GM19238 (cell line): ENCODE data around the gene CAPZB.
A peak's percentile ranks its signal among the peaks of the same experiment; 100 is the strongest.

ENCODE experiments used
- DNase-seq: peaks from one replicate; pipeline ENCODE4 v3.0.0; 2011; ENCODE audit warnings: low spot score; ENCODE audit not compliant: insufficient read length

Gene CAPZB

DNA sequence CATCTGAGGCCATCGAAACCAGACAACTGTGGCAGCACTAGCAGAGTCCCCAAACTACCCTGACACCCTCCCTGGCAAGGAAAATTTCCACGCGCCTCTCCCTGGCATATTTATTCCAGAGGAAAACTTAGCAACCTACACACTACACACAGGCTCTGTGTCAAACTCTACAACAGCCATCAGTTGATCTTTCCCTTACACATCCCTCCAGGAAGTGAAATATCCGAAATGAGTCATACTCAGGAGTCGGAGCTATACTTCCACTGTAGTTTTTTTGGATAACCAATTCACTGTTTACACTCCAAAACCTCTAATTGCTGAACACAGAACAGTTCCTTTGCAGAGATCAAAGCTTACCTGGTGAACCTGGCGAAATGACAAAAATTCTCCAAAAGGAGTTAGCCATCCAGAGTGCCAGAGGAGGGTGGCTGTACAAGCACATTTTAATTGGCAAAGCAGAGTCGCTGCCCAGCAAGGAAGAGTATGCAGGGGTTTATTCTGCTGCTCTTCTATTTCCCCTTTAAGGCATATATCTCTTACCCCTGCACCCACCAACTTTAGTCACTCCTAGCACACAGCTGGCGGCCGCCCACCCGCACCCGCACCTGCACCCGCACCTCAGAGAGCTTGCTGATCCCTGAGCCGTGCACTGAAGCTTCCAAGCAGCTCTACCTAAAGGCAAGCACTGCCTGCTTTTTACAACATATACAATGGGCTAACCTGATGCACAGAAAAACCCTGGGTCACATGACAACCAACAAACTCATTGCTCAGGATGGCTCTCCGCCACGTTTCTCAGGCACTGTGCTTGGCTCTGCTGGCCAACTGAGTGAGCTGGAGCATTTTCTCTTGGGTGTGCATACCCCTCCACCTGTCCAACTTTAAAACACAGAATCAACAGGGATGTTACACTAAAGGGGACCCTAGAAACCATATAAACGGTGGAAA is 54.9 kb downstream of the CAPZB start:
- DNase-seq, result no peak

DNA sequence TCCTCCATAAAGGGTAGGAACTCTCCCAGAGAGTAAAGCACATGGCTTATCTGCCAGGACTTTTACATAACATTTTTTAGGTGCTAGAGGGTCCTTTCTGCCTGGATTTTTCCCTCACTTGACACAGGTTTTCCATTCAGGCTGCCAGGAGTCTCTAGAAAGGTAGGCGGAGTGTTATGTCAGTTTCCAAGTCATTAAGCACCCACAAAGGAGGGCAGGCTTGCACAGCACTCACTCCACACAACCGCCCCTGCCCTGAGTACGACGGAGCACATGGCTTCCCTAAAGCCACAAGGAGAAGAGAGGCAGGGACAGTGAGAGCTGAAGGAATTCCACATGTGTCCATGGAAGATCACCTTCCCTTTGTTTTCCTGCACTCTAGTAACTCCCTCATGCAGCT is 55.7 kb downstream of the CAPZB start:
- no peak for DNase-seq

DNA sequence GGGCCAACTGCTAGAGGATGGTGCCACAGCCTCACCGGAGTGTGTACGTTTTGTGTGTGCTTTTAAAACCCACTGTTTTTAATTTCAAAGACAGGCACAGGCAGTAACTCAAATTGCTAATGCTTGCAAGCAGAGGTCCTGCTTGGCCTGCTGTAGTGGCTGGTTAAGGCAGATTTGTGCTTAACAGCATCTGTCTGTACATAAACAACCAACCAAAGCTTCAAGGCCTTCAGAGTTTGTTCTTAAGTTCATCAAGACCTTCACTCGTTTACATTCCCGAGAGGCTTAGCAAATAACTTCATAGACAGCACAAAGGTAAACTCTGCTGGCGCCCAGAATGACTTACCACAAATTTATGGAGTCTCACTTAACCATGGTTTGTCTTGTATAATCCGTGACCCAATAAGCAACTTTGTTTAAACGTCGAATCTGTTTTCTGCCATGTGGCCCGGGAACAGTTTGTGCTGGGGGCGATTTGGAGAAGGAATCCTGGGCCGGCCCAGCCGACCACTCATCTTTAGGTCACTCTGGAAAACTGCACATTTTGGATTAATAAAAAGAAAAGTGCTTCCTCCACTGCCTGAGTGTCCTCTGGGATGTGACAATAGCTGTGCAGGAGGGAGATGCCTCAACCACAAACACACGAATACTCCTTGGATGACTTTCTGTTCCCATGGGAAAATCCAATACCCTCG is 58.1 kb downstream of the CAPZB start:
- no peak for DNase-seq

DNA sequence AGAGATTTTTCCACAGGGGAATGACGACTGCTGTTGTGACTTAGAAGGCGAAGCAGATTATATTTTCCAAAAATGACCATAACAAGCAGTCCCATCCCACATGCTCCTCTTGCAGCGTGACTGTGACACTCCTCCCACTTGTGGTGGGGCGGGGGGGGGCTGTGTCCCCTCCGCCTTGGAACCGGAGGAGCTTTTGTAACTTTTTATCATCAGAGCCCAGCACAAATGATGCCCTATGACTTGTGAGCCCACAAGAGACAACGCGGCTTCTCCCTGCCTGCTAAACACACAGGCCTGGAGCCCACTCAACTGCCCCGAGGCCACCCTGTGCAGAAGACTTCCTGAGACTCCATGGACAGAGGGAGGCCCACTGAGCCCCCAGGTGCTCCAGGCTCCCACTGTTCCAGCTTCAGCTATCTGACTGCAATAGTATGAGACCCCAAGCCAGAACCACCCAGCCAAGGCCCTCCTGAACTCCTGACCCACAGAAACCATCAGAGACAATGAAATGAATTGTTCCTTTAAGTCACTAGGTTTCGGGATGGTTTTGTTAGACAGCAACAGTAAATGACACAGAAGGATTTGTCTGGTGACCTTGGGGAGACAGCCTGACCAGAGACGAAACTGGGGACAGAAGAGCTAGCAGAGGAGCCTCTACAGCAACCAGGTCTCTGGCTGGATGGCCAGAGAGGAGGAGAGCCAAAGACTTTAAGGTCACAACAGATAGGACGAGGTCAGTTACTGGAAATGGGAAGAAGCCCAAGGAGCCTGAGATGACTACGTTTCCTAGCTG is 58.8 kb downstream of the CAPZB start:
- no peak for DNase-seq

DNA sequence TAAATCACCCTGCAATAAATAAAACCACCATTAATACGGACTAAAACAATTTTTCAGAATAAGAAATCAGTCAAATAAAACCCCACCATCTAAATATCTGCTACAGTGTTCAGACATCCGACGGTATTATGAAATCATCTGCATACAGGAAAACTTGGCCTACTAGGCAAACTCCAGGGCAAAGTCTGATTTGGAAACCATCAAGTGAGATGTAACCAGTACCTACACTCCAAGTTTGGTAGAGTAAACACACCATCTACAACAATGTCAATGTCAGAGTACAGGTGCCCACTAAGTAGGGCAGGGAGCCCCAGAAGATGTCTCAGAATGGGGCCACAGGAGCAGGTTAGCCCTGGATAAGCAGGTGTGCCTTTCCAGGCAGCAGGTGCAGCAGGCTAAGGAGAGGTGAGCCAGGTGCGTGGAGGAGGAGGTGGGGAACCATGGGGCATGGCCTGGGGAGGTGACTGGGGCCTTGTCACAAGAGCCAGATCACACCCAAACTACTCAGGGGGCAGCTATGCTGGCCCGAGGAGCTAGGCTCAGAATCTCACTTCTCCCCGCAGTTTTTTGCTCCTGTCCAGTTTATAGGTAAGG is 59.6 kb downstream of the CAPZB start:
- no peak for DNase-seq

DNA sequence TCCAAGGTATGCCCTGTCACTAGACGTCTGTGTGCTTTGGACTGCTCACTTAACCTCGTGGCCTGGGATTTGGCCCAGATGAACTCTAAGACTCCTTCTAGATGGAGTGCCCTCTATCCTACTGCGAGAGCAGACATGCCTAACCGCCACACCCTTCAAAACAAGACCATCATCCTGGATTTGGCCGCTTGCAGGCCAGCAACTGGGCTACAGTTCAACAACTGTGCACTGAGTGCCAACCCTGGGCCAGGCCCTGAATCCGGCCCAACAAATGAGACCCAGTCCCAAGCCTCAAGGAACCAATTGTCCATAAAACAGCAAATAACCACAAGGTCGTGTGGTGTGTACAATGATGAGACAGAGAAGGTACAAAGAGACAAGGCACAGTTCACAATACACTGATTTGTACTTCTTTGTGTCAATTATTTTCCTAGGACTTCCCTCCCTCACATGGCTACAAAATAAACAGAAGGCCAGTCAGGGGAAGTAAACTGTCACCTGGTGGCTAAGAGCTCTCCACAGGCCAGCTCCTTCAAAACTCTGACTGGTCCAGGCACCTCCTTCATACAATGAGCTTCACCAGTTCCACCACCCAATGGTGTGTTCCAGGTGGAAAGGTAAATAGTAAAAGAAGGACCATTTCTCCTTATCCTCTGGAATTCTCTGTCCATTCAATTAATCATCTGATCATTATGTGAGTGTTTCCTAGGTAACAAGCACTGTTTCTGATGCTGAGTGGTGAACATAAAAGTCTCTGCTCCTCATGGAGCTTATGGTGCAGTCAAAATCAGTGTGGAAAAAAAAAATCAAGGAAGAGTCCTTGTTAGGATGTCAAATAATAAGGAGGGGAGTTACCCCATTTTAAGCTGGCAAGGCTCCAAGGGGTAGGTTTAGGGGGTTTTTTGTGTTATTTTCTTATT is 60.4 kb downstream of the CAPZB start:
- DNase-seq, result no peak

DNA sequence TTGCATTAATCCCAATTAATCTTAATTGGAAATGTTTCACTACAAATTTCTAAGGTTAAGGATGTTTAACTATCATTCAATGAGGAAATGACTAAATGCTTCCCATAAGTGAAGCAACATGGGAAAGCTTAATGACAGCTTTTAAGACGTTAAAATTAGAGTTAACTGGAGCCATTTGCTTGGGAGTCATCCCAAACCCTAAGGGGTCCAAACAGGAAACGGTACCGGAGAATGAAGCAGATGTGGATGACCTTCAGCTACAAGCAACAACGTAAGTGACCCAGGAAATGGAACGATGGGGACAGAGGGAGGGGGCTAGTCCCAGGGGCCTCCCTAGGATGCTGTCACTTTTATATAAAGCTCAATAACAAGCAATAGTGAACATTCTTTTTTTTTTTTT is 62.2 kb downstream of the CAPZB start:
- no peak for DNase-seq

DNA sequence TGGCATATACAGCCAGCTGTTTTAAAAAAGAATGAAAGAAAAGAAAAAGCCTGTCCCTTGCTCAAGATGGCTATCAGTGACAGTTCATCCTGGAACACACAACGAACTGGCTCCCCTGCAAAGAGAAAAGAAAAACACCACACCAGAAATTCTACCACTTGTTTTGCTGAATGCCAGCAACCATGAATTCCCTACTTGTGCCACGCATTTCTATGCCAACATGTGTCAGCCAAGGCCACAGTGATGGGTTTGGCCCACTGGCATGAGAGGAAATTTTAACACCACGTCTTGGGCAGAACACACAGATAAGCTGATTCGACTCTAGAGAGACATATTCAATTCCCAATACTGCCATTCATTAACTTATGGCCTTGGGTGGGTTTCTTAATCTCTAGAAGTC is 64.0 kb downstream of the CAPZB start:
- DNase-seq, result no peak

DNA sequence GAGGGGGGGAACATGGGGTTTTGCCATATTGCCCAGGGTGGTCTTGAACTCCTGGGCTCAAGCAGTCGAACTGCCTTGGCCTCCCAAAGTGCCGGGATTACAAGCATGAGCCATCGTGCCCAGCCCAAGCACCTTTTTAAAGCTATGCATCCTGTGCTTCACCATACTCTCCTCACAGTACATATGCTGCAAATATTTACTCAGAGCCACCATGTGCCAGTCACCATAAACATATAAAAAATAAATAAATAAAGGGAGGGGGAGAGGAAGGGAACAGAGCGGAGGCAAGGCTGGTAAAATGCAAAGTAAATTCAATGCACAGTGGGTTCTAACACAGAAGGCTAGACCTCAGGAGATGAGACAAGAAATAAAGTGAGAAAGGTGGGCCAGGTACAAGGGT is 64.7 kb downstream of the CAPZB start:
- DNase-seq, result no peak

DNA sequence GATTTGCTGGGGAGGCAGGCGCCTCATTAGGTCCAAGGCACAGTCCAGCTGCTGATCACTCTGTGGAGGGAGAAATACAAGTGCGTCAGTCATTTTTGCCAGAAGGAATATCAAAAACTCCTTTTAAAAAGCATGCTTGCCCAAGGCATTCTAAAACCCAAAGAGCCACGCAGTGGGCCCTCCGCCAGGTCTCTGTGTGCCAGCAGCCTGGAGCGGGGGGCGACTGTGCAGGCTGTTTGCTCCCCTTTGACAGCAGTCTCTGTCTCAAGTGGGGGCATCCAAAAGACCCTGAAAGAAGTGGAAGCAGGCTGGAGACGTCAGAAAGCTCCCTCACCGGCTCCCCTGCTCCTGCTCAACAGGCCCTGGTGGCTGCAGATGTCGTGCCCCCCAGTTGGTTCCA is 65.6 kb downstream of the CAPZB start:
- DNase-seq, result no peak

DNA sequence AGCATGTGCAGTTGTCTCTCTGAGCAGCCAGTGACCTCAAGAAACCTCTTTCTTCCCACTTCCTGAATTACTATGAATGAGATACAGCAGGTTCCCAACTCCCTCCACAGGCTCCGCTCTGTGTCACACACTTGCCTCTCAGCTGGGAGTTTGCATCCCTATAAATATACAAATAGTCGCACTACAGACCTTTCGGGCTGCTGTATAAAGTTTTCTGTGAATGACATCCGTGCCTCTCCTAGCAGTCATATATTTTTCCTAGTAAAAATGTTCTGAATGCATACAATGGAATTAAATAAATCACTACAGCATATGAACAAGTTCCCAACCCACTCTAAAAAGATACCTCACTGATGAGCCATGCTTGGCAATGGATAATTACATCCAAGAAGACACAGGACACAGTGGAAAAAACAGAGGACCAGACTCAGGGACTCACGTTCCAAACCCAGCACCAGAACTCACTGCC is 66.8 kb downstream of the CAPZB start:
- DNase-seq, result no peak

DNA sequence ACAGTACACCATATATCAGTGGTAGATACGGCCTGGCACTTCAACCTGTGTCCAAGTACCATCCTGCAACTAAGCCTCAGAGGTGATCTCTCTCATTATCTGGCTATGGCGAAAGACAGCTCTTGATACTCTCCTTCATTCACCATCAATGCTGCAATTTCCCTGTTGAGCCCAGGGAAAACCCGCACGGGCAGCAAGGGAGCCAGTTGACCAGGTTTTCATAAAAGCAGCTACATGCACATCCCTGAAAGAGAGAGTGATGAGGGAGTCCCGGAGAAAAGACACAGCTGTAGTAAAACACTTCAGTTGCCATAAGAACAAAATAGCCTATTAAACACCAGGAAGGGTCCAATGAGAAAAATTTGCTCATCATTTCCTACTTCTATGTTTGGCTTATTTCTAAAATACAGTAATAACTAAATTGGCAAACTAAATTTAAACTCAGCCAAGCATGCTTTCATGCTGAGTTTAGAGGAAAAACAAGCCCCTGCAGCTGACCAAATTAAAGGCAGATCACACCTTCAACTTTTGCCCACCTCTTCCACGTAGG is 68.3 kb downstream of the CAPZB start:
- DNase-seq, result no peak

DNA sequence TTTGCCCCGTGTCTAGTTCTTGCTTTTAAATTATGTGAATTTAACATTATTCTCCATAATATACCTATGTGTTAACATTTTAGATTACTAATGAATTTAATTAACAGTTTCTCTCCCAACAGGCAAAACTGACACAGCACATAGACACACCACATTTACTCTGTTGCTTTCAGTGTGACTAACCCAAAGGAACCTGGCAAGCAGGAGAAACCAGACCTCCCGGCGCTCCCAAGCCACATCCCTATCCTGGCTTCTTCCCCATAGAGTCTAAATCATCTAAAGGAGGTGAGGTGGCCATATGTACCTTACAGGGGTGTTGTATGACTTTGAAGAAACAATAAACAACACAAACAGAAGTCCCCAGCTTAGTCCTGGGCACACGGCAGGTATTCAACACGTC is 69.2 kb downstream of the CAPZB start:
- no peak for DNase-seq

DNA sequence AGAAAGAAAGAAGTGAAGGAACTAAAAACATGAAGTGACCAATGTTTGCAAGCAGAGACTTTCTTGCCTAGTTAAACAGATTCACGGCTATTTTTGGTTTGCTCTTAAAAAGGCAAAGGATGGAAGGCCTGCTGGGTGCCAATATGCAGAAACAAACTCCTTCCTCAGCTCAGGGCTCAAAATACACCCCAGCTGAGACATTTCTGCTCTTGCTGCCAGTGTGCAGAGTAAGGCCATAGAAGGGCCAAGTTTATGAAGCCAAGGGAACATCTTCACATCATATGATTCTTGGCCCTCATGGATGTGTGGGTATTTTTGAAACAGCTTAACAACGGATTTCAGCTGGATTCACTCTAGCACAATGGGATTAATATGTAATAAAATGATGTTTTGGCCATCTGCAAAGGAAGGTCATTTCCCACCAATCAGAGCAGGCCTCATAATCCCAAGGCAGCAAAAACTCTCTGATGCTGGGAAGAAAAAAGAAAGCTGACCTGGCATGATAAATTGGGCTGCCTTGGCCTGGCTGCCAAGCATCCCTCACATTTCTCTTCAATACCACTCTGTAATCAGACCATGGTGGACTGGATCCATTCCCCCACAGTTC is 70.7 kb downstream of the CAPZB start:
- no peak for DNase-seq

DNA sequence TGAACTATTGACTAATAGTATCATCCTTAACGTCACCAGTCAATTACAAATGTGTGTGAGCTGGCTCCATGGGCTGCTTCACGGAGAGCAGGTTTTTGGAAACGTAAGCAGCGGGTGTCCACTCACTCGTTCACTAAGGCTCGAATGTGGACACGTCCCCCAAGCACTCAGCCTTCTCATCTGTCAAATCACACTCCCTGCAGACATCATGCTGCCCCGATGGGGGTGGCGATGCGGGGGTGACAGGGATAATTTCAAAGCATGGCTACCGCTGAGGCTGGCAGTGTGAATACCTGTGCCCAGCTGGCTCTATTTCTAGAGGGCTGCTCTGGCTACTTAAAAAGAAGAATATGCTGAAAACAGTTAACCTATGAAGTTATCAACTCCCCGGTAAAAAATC is 71.3 kb downstream of the CAPZB start:
- no peak for DNase-seq

DNA sequence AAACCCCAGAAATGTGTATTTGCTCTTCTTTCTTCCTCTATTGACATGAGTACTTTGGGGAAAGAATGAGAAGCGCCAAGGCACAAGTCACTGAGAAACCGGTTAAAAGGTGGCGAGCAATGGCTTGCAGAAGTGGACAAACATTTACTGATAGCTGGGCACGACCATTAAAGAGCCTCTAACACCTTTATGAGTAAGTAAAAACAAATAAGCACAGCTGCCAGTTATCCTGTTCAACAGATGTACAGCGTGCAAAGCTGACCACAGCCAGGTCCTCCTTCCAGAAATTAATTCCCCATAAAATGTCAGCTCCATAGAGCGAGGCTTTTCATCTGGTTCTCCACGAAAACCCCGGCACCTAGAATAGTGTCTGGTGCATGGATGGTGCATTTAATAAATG is 72.7 kb downstream of the CAPZB start:
- no peak for DNase-seq

DNA sequence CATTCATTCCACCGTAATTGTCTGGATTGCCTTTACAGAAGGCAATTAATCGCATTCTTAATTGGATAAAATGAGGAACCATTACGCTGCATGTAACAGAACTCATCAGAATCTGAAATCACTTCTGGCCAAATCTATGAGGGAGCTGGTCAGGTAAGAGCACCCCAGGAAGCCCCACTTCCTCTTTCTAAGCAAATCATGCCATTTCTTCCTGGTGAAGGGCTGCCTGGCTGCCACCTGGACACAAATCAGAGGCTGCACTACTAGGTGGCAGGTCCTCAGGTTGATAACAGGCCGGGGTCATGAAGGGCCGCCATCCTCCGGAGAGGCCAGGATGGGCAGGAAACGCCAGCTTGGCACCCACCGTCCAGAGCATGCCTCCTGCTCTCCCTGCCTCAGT is 73.7 kb downstream of the CAPZB start:
- DNase-seq, result peak; percentile 62

DNA sequence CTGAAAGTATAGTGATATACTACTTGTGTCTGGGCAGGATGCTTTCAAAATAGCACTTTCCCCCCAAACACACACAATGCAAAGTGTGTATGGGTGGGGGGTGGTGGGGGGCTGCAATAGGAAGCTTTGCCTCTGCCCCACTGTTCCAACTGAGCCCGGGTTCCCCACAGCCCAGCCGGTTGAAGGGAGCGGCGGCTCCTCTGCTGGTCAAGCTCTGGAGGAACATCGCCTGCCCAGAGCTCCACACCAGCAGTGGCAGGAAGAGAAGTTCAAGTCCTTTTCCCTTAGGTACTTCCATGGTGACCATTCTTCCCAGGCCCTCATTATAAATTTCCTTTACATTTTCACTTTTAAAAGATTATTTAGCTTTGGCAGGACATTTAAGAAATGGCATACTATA is 74.9 kb downstream of the CAPZB start:
- DNase-seq, result no peak

DNA sequence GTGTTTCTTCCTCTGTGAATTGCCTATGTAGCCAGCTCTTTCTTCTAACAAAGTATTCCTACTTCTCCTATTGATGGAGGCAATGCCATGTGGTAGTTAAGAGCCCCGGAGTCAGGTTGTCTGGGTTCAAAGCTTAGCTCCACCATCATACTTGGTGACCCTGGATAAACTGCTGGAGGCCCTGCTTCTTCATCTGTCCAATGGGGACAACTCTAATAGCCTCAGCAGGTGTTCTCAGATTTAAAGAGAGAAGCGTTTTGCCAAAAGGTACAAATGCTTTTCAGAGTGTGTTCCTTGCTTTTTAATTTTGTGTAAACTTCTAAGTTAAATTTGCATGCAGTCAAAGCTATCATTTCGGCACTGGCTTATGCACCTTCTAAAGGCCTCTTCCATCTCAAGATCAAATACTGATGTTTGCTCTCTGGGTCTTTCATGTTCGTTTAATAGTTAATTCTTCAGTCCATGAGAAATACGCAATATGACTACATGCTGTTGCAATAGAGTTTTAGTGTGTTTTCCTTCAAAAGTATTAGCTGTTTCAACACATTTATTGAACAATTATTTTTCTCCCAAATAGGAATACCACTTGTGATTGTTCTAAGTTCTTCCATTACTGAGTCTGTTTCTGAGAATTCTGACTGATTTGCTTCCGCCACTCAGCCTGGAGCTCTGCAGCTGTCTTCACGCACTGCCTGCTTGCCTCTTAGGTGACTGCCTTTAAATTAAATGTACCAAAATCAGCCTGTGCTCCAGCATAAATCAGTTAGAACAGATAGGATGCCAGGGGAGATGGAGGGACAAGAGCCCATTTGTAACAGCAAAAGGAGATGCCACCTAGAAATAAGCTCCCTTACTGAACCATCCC is 75.6 kb downstream of the CAPZB start:
- DNase-seq, result no peak
